ENCODE results near the gene BDKRB1. TPM values are rescaled to one million over a fixed set of nuclear protein-coding genes. Genes with fewer than 3 reads are reported as not detected.
"Not testable (repeated sequence)": the region's sequence is repeated elsewhere in the genome, so short reads cannot be mapped to it uniquely, and the experiment has no call there.

The BDKRB1 gene
- total RNA-seq, 1 donor from 2014 or later, result not detected

DNA sequence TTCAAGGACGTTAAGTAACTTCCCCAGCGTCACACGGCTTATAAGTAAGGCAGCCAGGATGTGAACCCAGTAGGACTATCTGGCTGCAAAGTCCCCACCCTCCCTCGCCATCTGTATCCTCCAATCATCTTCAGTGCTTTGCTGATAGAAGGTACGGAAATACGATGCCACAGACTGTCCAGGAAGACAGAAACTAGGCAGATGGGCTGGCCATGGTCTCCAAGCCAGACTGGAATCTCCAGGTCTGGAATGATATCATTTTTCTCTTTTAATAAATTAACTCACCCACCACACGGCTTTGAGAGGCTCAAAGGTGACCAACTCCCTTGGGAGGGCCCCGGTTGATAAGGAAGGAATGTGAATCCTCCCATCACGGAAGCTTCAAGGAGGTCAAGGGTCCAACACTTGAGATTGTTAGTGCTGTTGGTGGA is 16.3 kb upstream of the BDKRB1 start:
- Mint-ChIP-seq H3K4me1 (ENCODE audit: unreplicated experiment) (peaks cover 7% of the 10 kb centered on the region), H3K9me3 (ENCODE audit: unreplicated experiment) (no peaks in the 10 kb centered on the region), H3K27me3 (ENCODE audit: unreplicated experiment) (no peaks in the 10 kb centered on the region), H3K4me3 (ENCODE audit: unreplicated experiment) (no peak overlapping the region), H3K36me3 (ENCODE audit: low read depth, unreplicated experiment) (no peaks in the 10 kb centered on the region), H3K27ac (ENCODE audit: unreplicated experiment) (no peak overlapping the region)
- DNase-seq (ENCODE audit: low spot score), result no peak
- TF ChIP-seq, protein P1, sequence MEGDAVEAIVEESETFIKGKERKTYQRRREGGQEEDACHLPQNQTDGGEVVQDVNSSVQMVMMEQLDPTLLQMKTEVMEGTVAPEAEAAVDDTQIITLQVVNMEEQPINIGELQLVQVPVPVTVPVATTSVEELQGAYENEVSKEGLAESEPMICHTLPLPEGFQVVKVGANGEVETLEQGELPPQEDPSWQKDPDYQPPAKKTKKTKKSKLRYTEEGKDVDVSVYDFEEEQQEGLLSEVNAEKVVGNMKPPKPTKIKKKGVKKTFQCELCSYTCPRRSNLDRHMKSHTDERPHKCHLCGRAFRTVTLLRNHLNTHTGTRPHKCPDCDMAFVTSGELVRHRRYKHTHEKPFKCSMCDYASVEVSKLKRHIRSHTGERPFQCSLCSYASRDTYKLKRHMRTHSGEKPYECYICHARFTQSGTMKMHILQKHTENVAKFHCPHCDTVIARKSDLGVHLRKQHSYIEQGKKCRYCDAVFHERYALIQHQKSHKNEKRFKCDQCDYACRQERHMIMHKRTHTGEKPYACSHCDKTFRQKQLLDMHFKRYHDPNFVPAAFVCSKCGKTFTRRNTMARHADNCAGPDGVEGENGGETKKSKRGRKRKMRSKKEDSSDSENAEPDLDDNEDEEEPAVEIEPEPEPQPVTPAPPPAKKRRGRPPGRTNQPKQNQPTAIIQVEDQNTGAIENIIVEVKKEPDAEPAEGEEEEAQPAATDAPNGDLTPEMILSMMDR (IDR thresholded peaks at IDR 0.05; ENCODE audit: unreplicated experiment), result no peak

DNA sequence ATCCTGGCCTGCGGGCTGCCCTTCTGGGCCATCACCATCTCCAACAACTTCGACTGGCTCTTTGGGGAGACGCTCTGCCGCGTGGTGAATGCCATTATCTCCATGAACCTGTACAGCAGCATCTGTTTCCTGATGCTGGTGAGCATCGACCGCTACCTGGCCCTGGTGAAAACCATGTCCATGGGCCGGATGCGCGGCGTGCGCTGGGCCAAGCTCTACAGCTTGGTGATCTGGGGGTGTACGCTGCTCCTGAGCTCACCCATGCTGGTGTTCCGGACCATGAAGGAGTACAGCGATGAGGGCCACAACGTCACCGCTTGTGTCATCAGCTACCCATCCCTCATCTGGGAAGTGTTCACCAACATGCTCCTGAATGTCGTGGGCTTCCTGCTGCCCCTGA is 15.4 kb upstream of the BDKRB1 start:
- Mint-ChIP-seq H3K36me3 (ENCODE audit: low read depth, unreplicated experiment) (no peaks in the 10 kb centered on the region), H3K9me3 (ENCODE audit: unreplicated experiment) (no peaks in the 10 kb centered on the region), H3K4me1 (ENCODE audit: unreplicated experiment) (peaks cover 3% of the 10 kb centered on the region), H3K4me3 (ENCODE audit: unreplicated experiment) (no peak overlapping the region), H3K27me3 (ENCODE audit: unreplicated experiment) (no peaks in the 10 kb centered on the region), H3K27ac (ENCODE audit: unreplicated experiment) (no peak overlapping the region)
- TF ChIP-seq, protein P1 (IDR thresholded peaks at IDR 0.05; ENCODE audit: unreplicated experiment), result no peak
- DNase-seq (ENCODE audit: low spot score), result no peak

DNA sequence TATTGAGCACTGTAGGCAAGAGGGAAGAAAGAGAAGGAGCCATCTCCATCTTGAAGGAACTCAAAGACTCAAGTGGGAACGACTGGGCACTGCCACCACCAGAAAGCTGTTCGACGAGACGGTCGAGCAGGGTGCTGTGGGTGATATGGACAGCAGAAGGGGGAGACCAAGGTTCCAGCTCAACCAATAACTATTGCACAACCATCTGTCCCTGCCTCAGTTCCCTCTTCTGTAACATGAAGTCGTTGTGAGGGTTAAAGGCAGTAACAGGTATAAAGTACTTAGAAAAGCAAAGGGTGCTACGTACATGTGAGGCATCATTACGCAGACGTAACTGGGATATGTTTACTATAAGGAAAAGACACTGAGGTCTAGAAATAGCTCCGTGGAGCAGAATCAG is 13.9 kb upstream of the BDKRB1 start:
- H3K4me3 Mint-ChIP-seq (ENCODE audit: unreplicated experiment), result no peak overlapping the region
- H3K4me1 Mint-ChIP-seq (ENCODE audit: unreplicated experiment), result no peaks in the 10 kb centered on the region
- H3K9me3 Mint-ChIP-seq (ENCODE audit: unreplicated experiment), result no peaks in the 10 kb centered on the region
- TF ChIP-seq, protein P1 (IDR thresholded peaks at IDR 0.05; ENCODE audit: unreplicated experiment), result no peak
- no peak for DNase-seq (ENCODE audit: low spot score)
- H3K27me3 Mint-ChIP-seq (ENCODE audit: unreplicated experiment), result no peaks in the 10 kb centered on the region
- H3K27ac Mint-ChIP-seq (ENCODE audit: unreplicated experiment), result no peak overlapping the region
- no peaks in the 10 kb centered on the region for H3K36me3 Mint-ChIP-seq (ENCODE audit: low read depth, unreplicated experiment)

DNA sequence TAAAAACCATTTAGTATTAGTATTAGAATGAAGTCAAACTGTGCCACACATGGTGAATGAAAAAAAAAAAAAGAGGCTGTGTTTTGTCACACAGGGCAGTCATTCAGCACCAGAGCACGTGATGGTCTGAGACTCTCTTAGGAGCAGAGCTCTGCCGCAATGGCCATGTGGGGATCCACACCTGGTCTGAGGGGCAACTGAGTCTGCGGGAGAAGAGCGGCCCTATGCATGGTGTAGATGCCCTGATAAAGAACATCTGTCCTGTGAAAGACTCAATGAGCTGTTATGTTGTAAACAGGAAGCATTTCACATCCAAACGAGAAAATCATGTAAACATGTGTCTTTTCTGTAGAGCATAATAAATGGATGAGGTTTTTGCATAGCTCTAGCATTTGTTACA is 12.2 kb upstream of the BDKRB1 start:
- Mint-ChIP-seq H3K9me3 (ENCODE audit: unreplicated experiment) (no peaks in the 10 kb centered on the region), H3K4me3 (ENCODE audit: unreplicated experiment) (no peak overlapping the region), H3K27me3 (ENCODE audit: unreplicated experiment) (no peaks in the 10 kb centered on the region), H3K27ac (ENCODE audit: unreplicated experiment) (no peak overlapping the region), H3K4me1 (ENCODE audit: unreplicated experiment) (no peaks in the 10 kb centered on the region), H3K36me3 (ENCODE audit: low read depth, unreplicated experiment) (no peaks in the 10 kb centered on the region)
- TF ChIP-seq, protein P1 (IDR thresholded peaks at IDR 0.05; ENCODE audit: unreplicated experiment), result no peak
- no peak for DNase-seq (ENCODE audit: low spot score)

DNA sequence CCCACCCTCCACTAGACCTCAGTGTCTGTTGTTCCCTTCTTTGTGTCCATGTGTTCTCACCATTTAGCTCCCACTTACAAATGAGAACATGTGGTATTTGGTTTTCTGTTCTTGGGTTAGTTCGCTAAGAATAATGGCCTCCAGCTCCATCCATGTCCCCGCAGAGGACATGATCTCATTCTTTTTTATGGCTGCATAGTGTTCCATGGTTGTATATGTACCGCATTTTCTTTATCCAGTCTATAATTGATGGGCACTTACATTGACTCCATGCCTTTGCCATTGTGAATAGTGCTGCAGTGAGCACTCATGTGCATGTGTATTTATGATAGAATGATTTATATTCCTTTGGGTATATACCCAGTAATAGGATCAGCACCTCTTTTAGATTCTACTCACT is 10.9 kb upstream of the BDKRB1 start:
- H3K27me3 Mint-ChIP-seq (ENCODE audit: unreplicated experiment); H3K4me1 Mint-ChIP-seq (ENCODE audit: unreplicated experiment); H3K36me3 Mint-ChIP-seq (ENCODE audit: low read depth, unreplicated experiment); H3K4me3 Mint-ChIP-seq (ENCODE audit: unreplicated experiment); H3K27ac Mint-ChIP-seq (ENCODE audit: unreplicated experiment); DNase-seq (ENCODE audit: low spot score); H3K9me3 Mint-ChIP-seq (ENCODE audit: unreplicated experiment): not testable (repeated sequence)
